Measurements from ENCODE around the gene POLR2M.

POLR2M gene

GRCh38 chr15:57740048-57740447 is 33.5 kb downstream of the POLR2M start:
- no peaks in the 10 kb centered on the region for H3K36me3 ChIP-seq (ENCODE audit: insufficient read depth, low read length)
- no peak overlapping the region for H3K4me2 ChIP-seq (ENCODE audit: low read length)
- no peaks in the 10 kb centered on the region for H3K4me1 ChIP-seq (ENCODE audit: insufficient read depth, low read length, severe bottlenecking)
- H3K4me3 ChIP-seq (ENCODE audit: low read depth, low read length, poor library complexity, severe bottlenecking) = no peak overlapping the region
- H3K9me2 ChIP-seq (ENCODE audit: low read depth, low read length) = no peaks in the 10 kb centered on the region
- H3K79me2 ChIP-seq (ENCODE audit: insufficient read depth, low read length) = no peaks in the 10 kb centered on the region
- no peaks in the 10 kb centered on the region for H4K20me1 ChIP-seq (ENCODE audit: insufficient read depth, low read length)
- H3K9ac ChIP-seq (ENCODE audit: low read length) = no peak overlapping the region
- H3K9me3 ChIP-seq (ENCODE audit: low read length) = peaks cover 3% of the 10 kb centered on the region; the same call in 1 of the 2 replicates
- no peaks in the 10 kb centered on the region for H3K27me3 ChIP-seq (ENCODE audit: insufficient read depth, low read length)
- no peak overlapping the region for H3K27ac ChIP-seq (ENCODE audit: low read depth, low read length, poor library complexity, severe bottlenecking)
- H3F3A ChIP-seq (ENCODE audit: insufficient read depth, low read length) = no peaks in the 10 kb centered on the region
- no peak for TF ChIP-seq EZH2 (IDR thresholded peaks at IDR 0.05; ENCODE audit: borderline replicate concordance, low read length)
- no peak for TF ChIP-seq CTCF (IDR thresholded peaks at IDR 0.05; ENCODE audit: low read length)
- H2AFZ ChIP-seq (ENCODE audit: low read length) = no peak overlapping the region

DNA sequence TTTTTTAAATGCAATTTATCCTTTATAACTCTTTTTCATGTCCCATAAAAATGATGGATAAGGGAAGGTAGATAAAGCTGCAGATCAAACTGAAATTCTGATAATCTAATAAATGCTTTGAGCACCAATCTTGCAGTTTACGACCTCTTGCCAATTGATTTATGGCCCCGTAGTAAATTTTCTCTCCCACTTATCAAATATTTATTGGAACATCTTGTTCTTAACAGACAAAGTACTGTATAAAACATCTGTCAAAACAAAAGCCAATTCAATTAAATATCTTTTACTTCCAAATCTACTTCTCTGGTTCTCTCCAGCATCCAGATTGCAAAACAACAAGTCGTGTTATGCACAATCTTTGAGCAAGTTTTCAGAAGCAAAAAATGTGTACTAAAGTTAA is 34.6 kb downstream of the POLR2M start:
- no peak for TF ChIP-seq CTCF (IDR thresholded peaks at IDR 0.05; ENCODE audit: low read length)
- no peak for TF ChIP-seq EZH2 (IDR thresholded peaks at IDR 0.05; ENCODE audit: borderline replicate concordance, low read length)
- no peaks in the 10 kb centered on the region for H3K4me1 ChIP-seq (ENCODE audit: insufficient read depth, low read length, severe bottlenecking)
- H3K27me3 ChIP-seq (ENCODE audit: insufficient read depth, low read length) = no peaks in the 10 kb centered on the region
- no peak overlapping the region for H3K9ac ChIP-seq (ENCODE audit: low read length)
- H3F3A ChIP-seq (ENCODE audit: insufficient read depth, low read length) = no peaks in the 10 kb centered on the region
- peaks cover 3% of the 10 kb centered on the region; the same call in 1 of the 2 replicates for H3K9me3 ChIP-seq (ENCODE audit: low read length)
- H3K4me2 ChIP-seq (ENCODE audit: low read length) = no peak overlapping the region
- no peaks in the 10 kb centered on the region for H3K36me3 ChIP-seq (ENCODE audit: insufficient read depth, low read length)
- no peaks in the 10 kb centered on the region for H4K20me1 ChIP-seq (ENCODE audit: insufficient read depth, low read length)
- no peak overlapping the region for H2AFZ ChIP-seq (ENCODE audit: low read length)
- H3K4me3 ChIP-seq (ENCODE audit: low read depth, low read length, poor library complexity, severe bottlenecking) = no peak overlapping the region
- no peaks in the 10 kb centered on the region for H3K9me2 ChIP-seq (ENCODE audit: low read depth, low read length)
- H3K79me2 ChIP-seq (ENCODE audit: insufficient read depth, low read length) = no peaks in the 10 kb centered on the region
- no peak overlapping the region for H3K27ac ChIP-seq (ENCODE audit: low read depth, low read length, poor library complexity, severe bottlenecking)

DNA sequence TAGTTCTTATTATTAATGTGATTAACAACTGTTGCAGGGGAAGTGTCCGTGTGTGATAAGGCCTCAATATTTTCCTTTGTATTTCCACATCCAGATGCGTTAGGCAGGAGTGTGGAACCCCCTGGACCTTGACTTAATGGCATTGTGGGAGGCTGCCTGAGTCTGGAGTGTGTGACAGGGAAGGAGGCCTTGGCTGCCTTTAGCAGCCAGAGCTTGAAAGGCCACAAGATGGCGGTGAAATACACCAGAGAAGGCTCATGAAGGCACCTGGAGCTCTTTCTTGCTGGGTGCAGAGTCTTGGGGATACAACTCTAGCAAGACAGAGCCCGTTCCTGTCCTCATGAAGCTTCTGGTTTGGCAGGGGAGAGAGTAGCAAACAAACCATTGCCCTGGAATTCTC is 36.9 kb downstream of the POLR2M start:
- Histone ChIP-seq H3K27ac (ENCODE audit: low read depth, low read length, poor library complexity, severe bottlenecking) (no peak overlapping the region), H3K9me3 (ENCODE audit: low read length) (no peaks in the 10 kb centered on the region), H3K9ac (ENCODE audit: low read length) (no peak overlapping the region), H3K9me2 (ENCODE audit: low read depth, low read length) (no peaks in the 10 kb centered on the region), H3K4me2 (ENCODE audit: low read length) (no peak overlapping the region), H3K4me3 (ENCODE audit: low read depth, low read length, poor library complexity, severe bottlenecking) (no peak overlapping the region), H4K20me1 (ENCODE audit: insufficient read depth, low read length) (no peaks in the 10 kb centered on the region), H3K79me2 (ENCODE audit: insufficient read depth, low read length) (no peaks in the 10 kb centered on the region), H3K36me3 (ENCODE audit: insufficient read depth, low read length) (no peaks in the 10 kb centered on the region), H2AFZ (ENCODE audit: low read length) (no peak overlapping the region), H3K4me1 (ENCODE audit: insufficient read depth, low read length, severe bottlenecking) (no peaks in the 10 kb centered on the region), H3K27me3 (ENCODE audit: insufficient read depth, low read length) (no peaks in the 10 kb centered on the region), H3F3A (ENCODE audit: insufficient read depth, low read length) (no peaks in the 10 kb centered on the region)
- TF ChIP-seq CTCF (IDR thresholded peaks at IDR 0.05; ENCODE audit: low read length) (peak; percentile 13; the same call in 1 of the 2 replicates), EZH2 (IDR thresholded peaks at IDR 0.05; ENCODE audit: borderline replicate concordance, low read length) (no peak)
